ENCODE results near the gene SLC13A5.

DNA sequence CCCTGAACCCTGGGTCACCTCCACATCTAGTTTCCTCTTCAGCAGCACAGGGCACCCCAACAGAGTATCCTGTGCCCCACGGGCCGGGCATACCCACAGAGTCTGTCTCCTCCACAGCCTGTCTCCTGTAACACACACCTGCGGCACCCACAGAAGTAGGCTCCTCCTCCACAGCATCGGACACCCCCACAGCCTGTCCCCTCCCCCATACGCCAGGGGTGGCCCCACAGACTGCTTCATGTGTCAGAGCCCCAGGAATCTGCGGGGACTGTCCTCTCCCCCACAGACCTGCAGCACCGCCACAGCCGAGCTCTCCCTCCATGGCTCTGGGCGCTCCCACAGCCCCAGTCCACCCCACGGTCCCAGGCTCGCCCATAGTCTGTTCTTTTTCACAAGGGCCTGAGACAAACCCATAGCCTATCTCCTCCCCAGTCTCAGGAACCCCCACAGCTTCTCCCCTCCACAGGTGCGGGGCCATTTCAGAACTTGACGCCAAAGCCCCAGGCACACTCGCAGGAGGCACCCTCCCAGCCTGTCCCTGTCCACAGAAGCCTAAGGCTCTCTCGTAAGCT, 74.1 kb downstream of the SLC13A5 start:
- TF ChIP-seq, protein P1, sequence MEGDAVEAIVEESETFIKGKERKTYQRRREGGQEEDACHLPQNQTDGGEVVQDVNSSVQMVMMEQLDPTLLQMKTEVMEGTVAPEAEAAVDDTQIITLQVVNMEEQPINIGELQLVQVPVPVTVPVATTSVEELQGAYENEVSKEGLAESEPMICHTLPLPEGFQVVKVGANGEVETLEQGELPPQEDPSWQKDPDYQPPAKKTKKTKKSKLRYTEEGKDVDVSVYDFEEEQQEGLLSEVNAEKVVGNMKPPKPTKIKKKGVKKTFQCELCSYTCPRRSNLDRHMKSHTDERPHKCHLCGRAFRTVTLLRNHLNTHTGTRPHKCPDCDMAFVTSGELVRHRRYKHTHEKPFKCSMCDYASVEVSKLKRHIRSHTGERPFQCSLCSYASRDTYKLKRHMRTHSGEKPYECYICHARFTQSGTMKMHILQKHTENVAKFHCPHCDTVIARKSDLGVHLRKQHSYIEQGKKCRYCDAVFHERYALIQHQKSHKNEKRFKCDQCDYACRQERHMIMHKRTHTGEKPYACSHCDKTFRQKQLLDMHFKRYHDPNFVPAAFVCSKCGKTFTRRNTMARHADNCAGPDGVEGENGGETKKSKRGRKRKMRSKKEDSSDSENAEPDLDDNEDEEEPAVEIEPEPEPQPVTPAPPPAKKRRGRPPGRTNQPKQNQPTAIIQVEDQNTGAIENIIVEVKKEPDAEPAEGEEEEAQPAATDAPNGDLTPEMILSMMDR (IDR thresholded peaks at IDR 0.05 in 2 of 3, conservative IDR thresholded peaks at IDR 0.05 in 1 of 3; ENCODE audit: borderline replicate concordance in 1 of 3, insufficient read depth in 1 of 3, low read depth in 2 of 3, low read length in 2 of 3), result no peak
- TF ChIP-seq EZH2phosphoT487 (IDR thresholded peaks at IDR 0.05; ENCODE audit: borderline replicate concordance) (no peak), EZH2 (IDR thresholded peaks at IDR 0.05) (no peak), POLR2A (IDR thresholded peaks at IDR 0.05; ENCODE audit: borderline replicate concordance, extremely low read depth, insufficient read depth, insufficient read length) (no peak), POLR2AphosphoS5 (IDR thresholded peaks at IDR 0.05; ENCODE audit: low read depth, low read length) (no peak), RAD21 (IDR thresholded peaks at IDR 0.05; ENCODE audit: low read depth) (no peak), ZNF274 (IDR thresholded peaks at IDR 0.05; ENCODE audit: low read depth, low read length) (no peak), MAX (IDR thresholded peaks at IDR 0.05) (no peak), ELF1 (IDR thresholded peaks at IDR 0.05; ENCODE audit: borderline replicate concordance, low read depth) (no peak)
